SHP77 treated with DMSO at 0.1 percent for 48 hours (cell line): ENCODE results near the gene PDE11A.

Experiments
- DNase-seq: peaks from one replicate; lab custom pipeline; 2025; lab: John Stamatoyannopoulos, UW

PDE11A gene

GRCh38 chr2:177923323-177923722 is 149.3 kb downstream of the PDE11A start:
- DNase-seq, result no peak

GRCh38 chr2:177921726-177922125 is 150.9 kb downstream of the PDE11A start:
- DNase-seq, result no peak

- no peak for DNase-seq
These were observed 155.4 kb downstream of the PDE11A start for GRCh38 chr2:177917169-177917568.

GRCh38 chr2:177916342-177916741 is 156.2 kb downstream of the PDE11A start:
- no peak for DNase-seq

GRCh38 chr2:177914247-177914646 is 158.3 kb downstream of the PDE11A start:
- DNase-seq, result no peak

GRCh38 chr2:177909962-177910361 is 162.6 kb downstream of the PDE11A start:
- no peak for DNase-seq

GRCh38 chr2:177908824-177909223 is 163.8 kb downstream of the PDE11A start:
- no peak for DNase-seq

GRCh38 chr2:177908182-177908581 is 164.4 kb downstream of the PDE11A start:
- DNase-seq, result no peak

GRCh38 chr2:177906041-177906718 is 166.4 kb downstream of the PDE11A start:
- no peak for DNase-seq

GRCh38 chr2:177905640-177906039 is 166.9 kb downstream of the PDE11A start:
- DNase-seq, result no peak

- no peak for DNase-seq
These were observed 170.0 kb downstream of the PDE11A start for GRCh38 chr2:177902395-177903163.

GRCh38 chr2:177900082-177900481 is 172.5 kb downstream of the PDE11A start:
- DNase-seq, result no peak

- DNase-seq, result no peak
These were observed 175.3 kb downstream of the PDE11A start for GRCh38 chr2:177897278-177897677.

- DNase-seq, result no peak
These were observed 176.0 kb downstream of the PDE11A start for GRCh38 chr2:177896587-177896986.

- no peak for DNase-seq
These were observed 178.0 kb downstream of the PDE11A start for GRCh38 chr2:177894546-177894945.

- DNase-seq, result no peak
These were observed 178.7 kb downstream of the PDE11A start for GRCh38 chr2:177893880-177894279.

GRCh38 chr2:177891533-177891932 is 181.0 kb downstream of the PDE11A start:
- no peak for DNase-seq

- DNase-seq, result no peak
These were observed 182.6 kb downstream of the PDE11A start for GRCh38 chr2:177889818-177890460.

GRCh38 chr2:177888581-177888980 is 184.0 kb downstream of the PDE11A start:
- no peak for DNase-seq

- no peak for DNase-seq
These were observed 184.9 kb downstream of the PDE11A start for GRCh38 chr2:177887722-177888121.

GRCh38 chr2:177886824-177887223 is 185.8 kb downstream of the PDE11A start:
- DNase-seq, result no peak

- DNase-seq, result no peak
These were observed 186.6 kb downstream of the PDE11A start for GRCh38 chr2:177885828-177886466.

- no peak for DNase-seq
These were observed 189.4 kb downstream of the PDE11A start for GRCh38 chr2:177883177-177883576.
